Endothelial cell (in vitro differentiated cells): Measurements from ENCODE around the gene CCT3. TPM values are rescaled to one million over a fixed set of nuclear protein-coding genes. Genes with fewer than 3 reads are reported as not detected.

Experiments used
- DNase-seq: peaks from one replicate; pipeline ENCODE4 v3.0.0; 2021; ENCODE audit warnings: low spot score
- H3K27ac Mint-ChIP-seq: one replicate; pipeline ENCODE4 v1.8.0; 2021; ENCODE audit warnings: mixed read lengths, inconsistent platforms; ENCODE audit not compliant: unreplicated experiment
- H3K27me3 Mint-ChIP-seq: one replicate; pipeline ENCODE4 v1.8.0; 2021; ENCODE audit warnings: mild to moderate bottlenecking, moderate library complexity, mixed read lengths, inconsistent platforms; ENCODE audit not compliant: unreplicated experiment
- H3K36me3 Mint-ChIP-seq: one replicate; pipeline ENCODE4 v1.8.0; 2021; ENCODE audit warnings: mild to moderate bottlenecking, low read depth, mixed read lengths, inconsistent platforms; ENCODE audit not compliant: unreplicated experiment
- H3K4me1 Mint-ChIP-seq: one replicate; pipeline ENCODE4 v1.8.0; 2021; ENCODE audit warnings: mild to moderate bottlenecking, mixed read lengths, inconsistent platforms; ENCODE audit not compliant: unreplicated experiment
- H3K4me3 Mint-ChIP-seq: one replicate; pipeline ENCODE4 v1.8.0; 2021; ENCODE audit warnings: mild to moderate bottlenecking, mixed read lengths, inconsistent platforms; ENCODE audit not compliant: unreplicated experiment
- H3K9me3 Mint-ChIP-seq: one replicate; pipeline ENCODE4 v1.8.0; 2021; ENCODE audit warnings: mixed read lengths, inconsistent platforms; ENCODE audit not compliant: unreplicated experiment
- total RNA-seq: library from RNA; stranded (reverse); fragmentation: NEBNext Ultra II Directional; extraction: Animal tissue kit (Norgen Biotek cat#: 25700); gene quantifications from one replicate; pipeline ENCODE4 v1.2.1, GENCODE V29; 2021; ENCODE audit not compliant: unreplicated experiment
- TF ChIP-seq, protein P1 (sequence below): fragments of 200-600 bp; sonication (generic); IDR thresholded peaks from one replicate; pipeline ENCODE4 v1.5.0; 2021; ENCODE audit warnings: antibody characterized with exemption; ENCODE audit not compliant: unreplicated experiment

Gene CCT3
- total RNA-seq, 1 donor from 2014 or later = 218 TPM

- DNase-seq = no peak
- Mint-ChIP-seq H3K27ac (no peak within 1 kb of the TSS), H3K4me1 (peaks cover 13% of the 10 kb centered on the region), H3K4me3 (no peak within 1 kb of the TSS), H3K36me3 (peaks cover 3% of the 10 kb centered on the region), H3K9me3 (no peaks in the 10 kb centered on the region), H3K27me3 (peaks cover 4% of the 10 kb centered on the region)
- TF ChIP-seq, protein P1, sequence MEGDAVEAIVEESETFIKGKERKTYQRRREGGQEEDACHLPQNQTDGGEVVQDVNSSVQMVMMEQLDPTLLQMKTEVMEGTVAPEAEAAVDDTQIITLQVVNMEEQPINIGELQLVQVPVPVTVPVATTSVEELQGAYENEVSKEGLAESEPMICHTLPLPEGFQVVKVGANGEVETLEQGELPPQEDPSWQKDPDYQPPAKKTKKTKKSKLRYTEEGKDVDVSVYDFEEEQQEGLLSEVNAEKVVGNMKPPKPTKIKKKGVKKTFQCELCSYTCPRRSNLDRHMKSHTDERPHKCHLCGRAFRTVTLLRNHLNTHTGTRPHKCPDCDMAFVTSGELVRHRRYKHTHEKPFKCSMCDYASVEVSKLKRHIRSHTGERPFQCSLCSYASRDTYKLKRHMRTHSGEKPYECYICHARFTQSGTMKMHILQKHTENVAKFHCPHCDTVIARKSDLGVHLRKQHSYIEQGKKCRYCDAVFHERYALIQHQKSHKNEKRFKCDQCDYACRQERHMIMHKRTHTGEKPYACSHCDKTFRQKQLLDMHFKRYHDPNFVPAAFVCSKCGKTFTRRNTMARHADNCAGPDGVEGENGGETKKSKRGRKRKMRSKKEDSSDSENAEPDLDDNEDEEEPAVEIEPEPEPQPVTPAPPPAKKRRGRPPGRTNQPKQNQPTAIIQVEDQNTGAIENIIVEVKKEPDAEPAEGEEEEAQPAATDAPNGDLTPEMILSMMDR = no peak
Observed at GRCh38 chr1:156298852-156299357, 39.2 kb downstream of the CCT3 start, which contains the start of gene VHLL. TSS of gene VHLL (minus strand) at chr1:156299307. CDS start at chr1:156299189, 118 bp downstream.

GRCh38 chr1:156295391-156295947 is 42.6 kb downstream of the CCT3 start, which contains the start of gene GLMP:
TSS of gene GLMP (minus strand) at chr1:156295679. CDS start at chr1:156295645, 34 bp downstream.
- H3K9me3 Mint-ChIP-seq = no peaks in the 10 kb centered on the region
- H3K27ac Mint-ChIP-seq = no peak within 1 kb of the TSS
- peak; percentile 40 for DNase-seq
- peaks cover 8% of the 10 kb centered on the region for H3K27me3 Mint-ChIP-seq
- H3K36me3 Mint-ChIP-seq = peaks cover 5% of the 10 kb centered on the region
- peaks cover 15% of the 10 kb centered on the region for H3K4me1 Mint-ChIP-seq
- peak within 1 kb of the TSS; percentile 91 for H3K4me3 Mint-ChIP-seq
- TF ChIP-seq, protein P1 = no peak

DNA sequence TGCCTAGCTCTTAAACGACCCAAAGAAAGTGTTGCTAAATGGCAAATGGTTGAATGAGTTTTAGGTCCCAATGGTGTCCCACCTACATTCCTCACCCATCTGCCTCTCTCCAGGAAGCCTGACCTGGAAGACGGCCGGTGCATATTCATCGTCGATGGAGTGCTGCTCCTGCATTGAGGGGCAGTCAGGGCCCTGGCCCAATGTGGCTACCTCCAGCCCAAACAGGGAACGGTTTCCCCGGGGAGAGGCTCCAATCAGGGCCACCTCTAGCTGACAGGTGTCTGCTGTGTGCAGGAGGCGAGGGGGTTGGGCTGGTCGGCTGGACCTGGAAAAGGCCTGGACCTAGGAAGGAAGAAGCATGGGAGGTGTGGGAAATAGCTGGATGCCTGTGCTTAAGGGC is 44.2 kb downstream of the CCT3 start:
- peaks cover 5% of the 10 kb centered on the region for H3K36me3 Mint-ChIP-seq
- no peak overlapping the region for H3K4me3 Mint-ChIP-seq
- peaks cover 15% of the 10 kb centered on the region for H3K4me1 Mint-ChIP-seq
- TF ChIP-seq, protein P1 = no peak
- H3K27me3 Mint-ChIP-seq = peaks cover 8% of the 10 kb centered on the region
- H3K27ac Mint-ChIP-seq = no peak overlapping the region
- no peaks in the 10 kb centered on the region for H3K9me3 Mint-ChIP-seq
- DNase-seq = no peak

DNA sequence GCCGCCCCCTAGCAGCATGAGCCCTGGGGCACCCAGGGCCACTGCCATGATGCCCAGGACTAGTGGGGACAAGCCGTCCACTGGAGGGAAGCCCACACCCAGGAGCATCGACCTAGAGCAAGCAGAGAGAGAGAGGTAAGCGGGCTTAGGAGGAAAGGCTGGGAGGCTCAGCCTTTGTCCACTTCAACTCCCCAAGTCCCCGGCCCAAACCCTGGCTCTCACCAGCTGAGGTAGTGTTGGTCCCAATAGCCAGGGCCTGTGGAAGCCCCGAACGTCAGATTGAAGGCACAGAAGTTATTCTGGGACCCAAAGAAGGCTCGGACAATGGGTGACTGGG is 45.0 kb downstream of the CCT3 start:
- Mint-ChIP-seq H3K27me3 (peaks cover 8% of the 10 kb centered on the region), H3K4me1 (peaks cover 15% of the 10 kb centered on the region), H3K4me3 (peak overlapping the region; percentile 25), H3K36me3 (peaks cover 5% of the 10 kb centered on the region), H3K27ac (no peak overlapping the region), H3K9me3 (no peaks in the 10 kb centered on the region)
- TF ChIP-seq, protein P1 = no peak
- DNase-seq = no peak
